Dendritic cell treated with granulocyte-macrophage colony-stimulating factor and Interleukin-4, amounts not matched to agents 40 ng/mL and 50 ng/mL, for 4 days (primary cell): ENCODE results near the gene C14orf39.
"Not testable (repeated sequence)": the region's sequence is repeated elsewhere in the genome, so short reads cannot be mapped to it uniquely, and the experiment has no call there.

Source experiments
- H3K27ac Mint-ChIP-seq: one replicate; pipeline ENCODE4 v1.8.0; 2022; ENCODE audit warnings: mild to moderate bottlenecking, mixed read lengths
- H3K27me3 Mint-ChIP-seq: one replicate; pipeline ENCODE4 v1.8.0; 2022; ENCODE audit warnings: mild to moderate bottlenecking, mixed read lengths
- H3K36me3 Mint-ChIP-seq: one replicate; pipeline ENCODE4 v1.8.0; 2022; ENCODE audit warnings: low read depth, mixed read lengths
- H3K4me1 Mint-ChIP-seq: one replicate; pipeline ENCODE4 v1.8.0; 2022; ENCODE audit warnings: low read depth, mixed read lengths
- H3K4me3 Mint-ChIP-seq: one replicate; pipeline ENCODE4 v1.8.0; 2022; ENCODE audit warnings: mild to moderate bottlenecking, moderate library complexity, mixed read lengths
- H3K9me3 Mint-ChIP-seq: one replicate; pipeline ENCODE4 v1.8.0; 2022; ENCODE audit warnings: mixed read lengths
- intact Hi-C: fragments of 100-400 bp; cut with micrococcal nuclease; formaldehyde crosslinking; loops from one replicate; pipeline ENCODE4 v1.15.0; 2022

The C14orf39 gene

DNA sequence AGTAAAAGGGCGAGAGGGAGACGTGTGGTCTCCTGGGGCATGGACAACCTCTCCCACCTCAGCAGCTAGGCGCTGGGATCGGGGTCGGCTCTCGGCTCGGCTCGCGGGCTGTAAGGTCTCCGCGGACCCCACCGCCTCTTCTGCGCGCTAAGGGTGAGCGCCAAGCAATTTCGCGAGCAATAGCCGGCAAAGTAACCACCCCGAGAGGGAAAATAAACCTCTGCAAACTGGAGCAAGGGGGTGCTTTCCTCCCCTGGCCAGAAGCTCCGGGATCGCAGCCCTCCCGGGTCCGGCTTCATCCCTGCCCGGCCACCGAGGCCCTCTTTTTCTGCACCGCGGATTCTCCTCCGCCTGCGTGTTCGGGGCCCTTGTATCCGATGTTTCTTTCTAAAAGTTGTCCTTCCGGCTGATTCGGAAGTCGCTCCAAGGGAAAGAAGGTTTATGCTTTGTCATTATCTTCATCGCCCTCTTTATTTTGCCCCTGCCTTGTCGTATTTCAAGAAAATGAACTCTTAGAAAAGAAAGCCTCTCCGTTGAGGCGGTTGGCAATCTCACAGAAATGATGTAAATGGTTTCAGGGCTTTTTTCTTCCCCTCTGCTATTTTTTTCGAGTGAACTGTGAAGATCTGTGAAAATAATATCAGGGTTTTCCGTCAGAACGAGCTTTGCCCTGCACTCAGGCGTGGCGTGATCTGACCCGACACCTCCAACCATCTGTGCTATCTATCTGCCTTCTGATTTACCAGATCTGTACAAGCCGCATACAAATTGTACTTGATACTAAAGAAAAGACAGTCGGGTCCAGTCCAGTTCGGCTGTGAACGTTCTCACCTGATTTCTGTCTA is 21.3 kb upstream of the C14orf39 start:
- H3K27ac Mint-ChIP-seq = no peak overlapping the region
- H3K27me3 Mint-ChIP-seq = peaks cover 81% of the 10 kb centered on the region
- intact Hi-C loops = no loop called here
- no peaks in the 10 kb centered on the region for H3K9me3 Mint-ChIP-seq
- peaks cover 6% of the 10 kb centered on the region for H3K4me1 Mint-ChIP-seq
- no peak overlapping the region for H3K4me3 Mint-ChIP-seq
- H3K36me3 Mint-ChIP-seq = no peaks in the 10 kb centered on the region

DNA sequence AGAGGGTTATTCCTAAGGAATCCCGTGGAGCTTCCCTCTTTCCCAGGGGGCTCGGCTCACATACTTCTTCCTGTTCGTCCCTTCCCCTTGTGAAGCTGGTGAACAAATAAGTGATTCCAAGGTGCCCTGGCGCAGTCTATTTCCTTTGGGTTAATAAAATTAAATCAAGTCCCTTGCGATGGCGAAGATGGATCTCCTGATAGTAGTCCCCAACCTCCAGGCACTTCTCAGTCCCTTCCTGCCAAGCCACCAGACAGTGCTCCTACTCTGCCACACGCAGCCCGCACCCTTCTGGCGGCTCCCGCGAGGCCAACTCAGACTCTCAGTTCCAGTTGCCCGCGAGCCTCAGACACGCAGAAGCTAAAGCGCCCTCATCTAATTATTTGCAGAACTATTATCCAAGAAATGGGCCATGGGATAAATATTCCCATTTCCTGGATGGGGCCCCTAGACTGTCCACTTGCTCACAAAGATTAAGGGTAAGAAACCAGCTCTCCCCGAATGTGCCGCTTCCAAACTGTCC is 20.7 kb upstream of the C14orf39 start:
- Mint-ChIP-seq H3K27me3 (peaks cover 79% of the 10 kb centered on the region), H3K9me3 (no peaks in the 10 kb centered on the region), H3K36me3 (no peaks in the 10 kb centered on the region), H3K27ac (no peak overlapping the region), H3K4me1 (peaks cover 6% of the 10 kb centered on the region), H3K4me3 (no peak overlapping the region)
- intact Hi-C loops = no loop called here

DNA sequence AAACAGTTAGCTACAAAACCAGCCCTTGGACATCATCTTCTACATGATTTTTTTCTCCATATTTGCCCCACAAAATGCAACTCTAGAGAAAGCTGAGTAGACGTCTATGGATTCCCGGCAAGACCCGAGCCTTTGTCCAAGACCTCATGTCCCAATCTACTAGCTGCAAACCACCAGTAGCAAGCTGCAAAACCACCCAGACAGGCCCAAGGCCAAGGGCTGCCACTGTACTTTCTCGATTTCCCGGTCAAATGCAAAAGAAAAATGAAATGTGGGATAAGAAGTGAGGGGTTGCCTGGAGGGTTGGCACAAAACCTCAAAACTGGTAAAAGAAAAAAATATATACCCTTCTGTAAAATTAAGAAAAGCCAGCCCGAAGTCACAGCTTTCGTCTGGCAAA is 20.1 kb upstream of the C14orf39 start:
- Mint-ChIP-seq H3K9me3 (no peaks in the 10 kb centered on the region), H3K27ac (no peak overlapping the region), H3K36me3 (no peaks in the 10 kb centered on the region), H3K27me3 (peaks cover 80% of the 10 kb centered on the region), H3K4me1 (peaks cover 3% of the 10 kb centered on the region), H3K4me3 (no peak overlapping the region)
- intact Hi-C loops = no loop called here

DNA sequence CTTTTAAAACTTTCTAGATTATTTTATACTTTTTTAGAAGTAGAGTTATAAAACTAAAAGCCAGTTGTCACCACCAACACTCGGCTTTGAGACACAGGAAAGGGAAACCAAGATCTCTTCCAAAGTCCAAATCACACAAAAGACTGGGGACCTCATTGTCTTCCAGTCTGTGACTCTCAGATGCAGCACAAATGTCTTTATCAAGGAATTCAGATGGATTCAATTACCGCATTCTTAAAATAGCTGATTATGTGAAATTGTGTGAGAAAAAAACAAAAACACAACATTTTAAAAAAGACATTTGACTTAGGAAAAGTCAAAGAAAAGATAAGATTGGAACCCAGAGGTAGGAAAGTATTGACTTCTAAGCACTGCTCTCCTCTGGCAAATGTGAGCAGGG is 19.6 kb upstream of the C14orf39 start:
- H3K36me3 Mint-ChIP-seq = no peaks in the 10 kb centered on the region
- H3K4me1 Mint-ChIP-seq = no peaks in the 10 kb centered on the region
- H3K27me3 Mint-ChIP-seq = peaks cover 77% of the 10 kb centered on the region
- H3K27ac Mint-ChIP-seq = no peak overlapping the region
- H3K9me3 Mint-ChIP-seq = no peaks in the 10 kb centered on the region
- no peak overlapping the region for H3K4me3 Mint-ChIP-seq
- intact Hi-C loops = no loop called here

DNA sequence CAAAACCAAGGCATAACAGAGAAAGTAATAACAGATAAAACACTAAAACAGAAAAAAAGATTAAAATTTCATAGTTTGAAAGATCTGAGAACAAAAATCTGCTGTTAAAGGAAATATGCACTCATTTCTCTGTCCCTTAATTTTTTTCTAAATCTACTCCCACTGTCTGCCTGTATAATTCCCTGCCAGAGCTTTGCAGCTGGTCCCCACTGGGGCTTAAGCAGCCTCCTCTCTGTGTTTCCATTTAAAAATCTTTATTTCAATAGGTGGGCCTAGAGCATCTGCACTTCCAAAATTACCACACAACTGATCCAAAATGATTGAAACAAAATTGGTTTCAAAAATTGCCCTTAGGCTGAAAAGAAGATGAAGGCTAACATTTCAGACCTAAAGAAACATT is 16.7 kb upstream of the C14orf39 start:
- no peaks in the 10 kb centered on the region for H3K9me3 Mint-ChIP-seq

DNA sequence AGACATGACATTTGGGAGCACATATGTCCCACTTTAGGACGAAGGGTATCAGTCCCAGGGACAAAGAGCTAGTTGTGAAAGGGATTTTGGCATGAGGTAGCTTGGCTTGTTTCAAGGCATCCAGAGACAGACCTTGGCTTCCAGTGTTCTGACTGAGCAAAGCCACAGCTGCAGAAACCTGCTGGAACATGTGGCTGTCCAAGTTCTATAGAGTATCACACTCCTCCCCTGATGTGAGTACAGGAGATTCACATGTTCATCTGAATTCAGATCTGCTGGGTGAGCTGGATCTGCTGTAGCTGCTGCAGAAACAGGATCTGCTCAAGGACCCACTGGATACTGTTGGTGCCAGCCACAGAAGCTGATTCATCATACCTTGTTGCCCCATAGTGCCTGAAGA is 10.1 kb upstream of the C14orf39 start:
- Mint-ChIP-seq H3K9me3 (no peaks in the 10 kb centered on the region), H3K27ac (no peak overlapping the region), H3K4me1 (no peaks in the 10 kb centered on the region), H3K36me3 (no peaks in the 10 kb centered on the region), H3K27me3 (peaks cover 12% of the 10 kb centered on the region), H3K4me3 (no peak overlapping the region)
- intact Hi-C loops = no loop called here

More for the DNA sequence above, 16.7 kb upstream of the C14orf39 start:
- Mint-ChIP-seq H3K27me3 (peaks cover 50% of the 10 kb centered on the region), H3K36me3 (no peaks in the 10 kb centered on the region), H3K4me1 (no peaks in the 10 kb centered on the region), H3K4me3 (no peak overlapping the region), H3K27ac (no peak overlapping the region)
- intact Hi-C loops = no loop called here

DNA sequence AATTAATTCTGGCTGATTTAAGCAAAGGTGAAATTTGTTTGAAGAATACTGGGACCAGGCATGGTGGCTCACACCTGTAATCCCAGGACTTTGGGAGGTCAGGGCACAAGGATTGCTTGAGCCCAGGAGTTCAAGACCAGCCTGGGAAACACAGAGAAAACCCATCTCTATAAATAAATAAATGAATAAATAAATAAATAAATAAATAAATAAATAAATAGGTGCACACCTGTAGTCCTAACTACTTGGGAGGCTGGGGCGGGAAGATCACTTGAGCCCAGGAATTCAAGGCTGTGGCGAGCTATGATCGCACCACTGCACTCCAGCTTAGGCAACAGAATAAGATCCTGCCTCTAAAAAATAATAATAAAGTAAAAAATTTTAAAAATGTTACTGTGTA is 4.4 kb upstream of the C14orf39 start:
- no peak overlapping the region for H3K27ac Mint-ChIP-seq
- H3K36me3 Mint-ChIP-seq = no peaks in the 10 kb centered on the region
- H3K4me3 Mint-ChIP-seq = no peak overlapping the region
- H3K9me3 Mint-ChIP-seq = no peaks in the 10 kb centered on the region
- H3K4me1 Mint-ChIP-seq = no peaks in the 10 kb centered on the region
- intact Hi-C loops = no loop called here
- peaks cover 17% of the 10 kb centered on the region for H3K27me3 Mint-ChIP-seq

DNA sequence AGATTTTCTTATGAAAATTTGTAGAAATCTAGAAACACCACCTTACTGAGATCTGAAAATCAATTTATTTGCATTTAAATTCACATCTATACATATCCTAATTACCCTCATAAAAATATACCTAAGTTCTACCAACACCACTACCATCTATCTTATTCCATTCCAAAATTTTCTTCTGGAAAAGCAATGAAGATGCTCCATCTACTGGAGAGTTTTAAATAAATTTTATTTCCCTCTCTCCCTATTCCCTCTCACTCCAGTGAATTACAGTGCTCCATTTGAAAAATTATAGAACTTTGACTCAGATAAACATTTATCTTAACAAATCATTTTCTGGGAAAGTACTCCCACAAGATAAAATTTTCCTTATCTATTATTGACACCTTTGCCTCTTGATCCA is 2.3 kb upstream of the C14orf39 start:
- Mint-ChIP-seq H3K27ac (no peak overlapping the region), H3K9me3 (no peaks in the 10 kb centered on the region), H3K4me3 (no peak overlapping the region), H3K4me1 (no peaks in the 10 kb centered on the region), H3K27me3 (peaks cover 24% of the 10 kb centered on the region), H3K36me3 (no peaks in the 10 kb centered on the region)
- intact Hi-C loops = no loop called here

DNA sequence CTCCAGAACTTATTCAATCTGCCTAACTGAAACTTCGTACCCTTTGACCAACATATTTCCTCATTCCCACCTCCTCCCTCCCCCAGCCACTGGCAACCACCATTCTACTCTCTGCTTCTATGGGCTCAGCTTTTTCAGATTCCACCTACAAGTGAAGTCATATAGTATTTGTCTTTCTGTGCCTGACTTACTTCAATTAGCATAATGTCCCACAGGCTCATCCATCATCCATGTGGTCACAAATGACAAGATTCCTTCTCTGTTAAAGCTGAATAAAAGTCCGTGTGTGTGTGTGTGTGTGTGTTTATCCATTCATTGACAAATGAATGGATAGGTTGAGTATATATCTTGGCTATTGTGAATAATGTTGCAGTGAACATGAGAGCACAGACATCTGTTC is 1.3 kb upstream of the C14orf39 start:
- intact Hi-C loops = no loop called here
- H3K4me1 Mint-ChIP-seq = no peaks in the 10 kb centered on the region
- no peaks in the 10 kb centered on the region for H3K36me3 Mint-ChIP-seq
- peaks cover 26% of the 10 kb centered on the region for H3K27me3 Mint-ChIP-seq
- H3K27ac Mint-ChIP-seq = no peak overlapping the region
- no peak overlapping the region for H3K4me3 Mint-ChIP-seq
- no peaks in the 10 kb centered on the region for H3K9me3 Mint-ChIP-seq

DNA sequence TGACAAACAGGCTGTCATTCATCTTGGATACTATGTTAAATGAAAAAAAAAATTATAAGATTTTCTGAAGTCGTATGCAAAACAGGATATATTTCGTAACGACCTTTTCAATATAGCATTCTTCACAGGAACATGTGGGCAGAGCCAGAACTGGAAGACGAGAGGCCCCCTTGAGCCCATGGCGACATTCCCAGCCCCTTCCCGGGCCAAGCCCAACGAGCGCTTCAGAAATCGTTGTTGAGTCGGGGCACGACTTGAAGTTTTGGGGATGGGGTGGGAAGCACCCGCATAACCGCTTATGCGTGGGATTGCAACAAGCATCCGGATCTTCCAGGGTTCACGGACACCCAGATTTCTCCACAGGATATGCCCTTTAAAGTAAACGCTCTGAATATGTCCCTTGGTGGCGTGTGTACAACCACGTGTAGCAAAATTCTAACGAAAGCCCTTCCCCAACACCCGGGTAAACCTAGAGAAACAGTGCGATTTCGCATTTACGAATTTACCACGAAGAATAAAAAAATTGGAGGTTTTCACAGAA is 736 bp downstream of the C14orf39 start:
- H3K27ac Mint-ChIP-seq = no peak overlapping the region
- H3K9me3 Mint-ChIP-seq = peaks cover 9% of the 10 kb centered on the region
- no peaks in the 10 kb centered on the region for H3K36me3 Mint-ChIP-seq
- peaks cover 23% of the 10 kb centered on the region for H3K27me3 Mint-ChIP-seq
- H3K4me3 Mint-ChIP-seq = no peak overlapping the region
- intact Hi-C loops = no loop called here
- H3K4me1 Mint-ChIP-seq = no peaks in the 10 kb centered on the region

DNA sequence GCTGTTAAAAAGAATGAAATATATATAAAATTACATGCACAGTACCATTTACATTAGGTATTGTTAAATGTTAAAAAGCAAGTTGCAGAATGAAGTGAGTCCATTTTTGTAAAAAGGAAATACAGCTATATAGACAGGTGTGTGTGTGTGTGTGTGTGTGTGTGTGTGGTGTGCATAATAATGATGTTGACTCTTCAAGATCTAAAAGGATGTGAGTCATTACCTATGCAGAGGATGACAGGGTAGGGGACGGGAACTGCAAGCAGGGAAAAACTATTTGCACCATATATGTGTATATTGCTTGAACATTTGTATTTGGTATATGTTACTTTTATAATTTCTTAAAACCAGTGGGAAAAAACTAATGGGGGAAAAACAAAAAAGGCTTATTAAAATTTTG is 3.1 kb downstream of the C14orf39 start:
- Mint-ChIP-seq H3K9me3 (peaks cover 13% of the 10 kb centered on the region), H3K27ac (no peak overlapping the region), H3K4me1 (no peaks in the 10 kb centered on the region), H3K4me3 (no peak overlapping the region), H3K27me3 (peaks cover 26% of the 10 kb centered on the region), H3K36me3 (no peaks in the 10 kb centered on the region)
- intact Hi-C loops = no loop called here

DNA sequence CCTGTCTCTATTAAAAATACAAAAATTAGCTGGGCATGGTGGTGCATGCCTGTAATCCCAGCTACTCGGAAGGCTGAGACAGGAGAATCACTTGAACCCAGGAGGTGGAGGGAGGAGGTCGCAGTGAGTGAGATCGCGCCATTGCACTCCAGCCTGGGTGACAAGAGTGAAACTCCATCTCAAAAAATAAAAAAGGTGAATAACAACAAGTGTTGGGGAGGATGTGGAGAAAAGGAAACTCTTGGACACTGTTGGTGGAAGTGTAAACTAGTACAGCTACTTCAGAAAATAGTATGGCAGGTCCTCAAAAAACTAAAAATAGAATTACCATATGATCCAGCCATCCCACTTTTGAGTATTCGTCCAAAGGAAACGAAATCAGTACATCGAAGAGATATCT is 5.6 kb downstream of the C14orf39 start:
- H3K4me3 Mint-ChIP-seq, intact Hi-C loops, H3K4me1 Mint-ChIP-seq, H3K27ac Mint-ChIP-seq, H3K36me3 Mint-ChIP-seq: not testable (repeated sequence)
- Mint-ChIP-seq H3K27me3 (peaks cover 16% of the 10 kb centered on the region), H3K9me3 (peaks cover 13% of the 10 kb centered on the region)

DNA sequence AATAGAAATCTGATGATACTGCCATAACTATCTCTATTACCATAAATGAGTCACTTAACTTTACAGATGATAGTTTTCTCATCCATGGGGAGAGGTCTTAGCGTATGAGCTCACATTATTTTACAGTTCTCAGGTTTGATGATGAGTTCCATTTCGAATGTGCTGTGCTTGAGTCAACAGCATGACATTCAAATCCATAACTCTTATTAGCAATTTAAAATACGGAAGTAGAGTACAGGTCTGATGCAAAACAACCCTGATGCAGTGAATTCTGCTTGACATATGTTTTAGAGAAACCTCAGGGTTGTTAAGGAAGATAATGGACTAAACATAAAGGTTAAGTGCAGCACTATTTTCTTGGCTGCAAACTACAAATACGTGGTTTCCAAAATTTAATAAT is 30.0 kb downstream of the C14orf39 start:
- intact Hi-C loops = no loop called here
- no peak overlapping the region for H3K27ac Mint-ChIP-seq
- no peak overlapping the region for H3K4me3 Mint-ChIP-seq
- H3K9me3 Mint-ChIP-seq = no peaks in the 10 kb centered on the region
- no peaks in the 10 kb centered on the region for H3K27me3 Mint-ChIP-seq
- H3K36me3 Mint-ChIP-seq = no peaks in the 10 kb centered on the region
- no peaks in the 10 kb centered on the region for H3K4me1 Mint-ChIP-seq

DNA sequence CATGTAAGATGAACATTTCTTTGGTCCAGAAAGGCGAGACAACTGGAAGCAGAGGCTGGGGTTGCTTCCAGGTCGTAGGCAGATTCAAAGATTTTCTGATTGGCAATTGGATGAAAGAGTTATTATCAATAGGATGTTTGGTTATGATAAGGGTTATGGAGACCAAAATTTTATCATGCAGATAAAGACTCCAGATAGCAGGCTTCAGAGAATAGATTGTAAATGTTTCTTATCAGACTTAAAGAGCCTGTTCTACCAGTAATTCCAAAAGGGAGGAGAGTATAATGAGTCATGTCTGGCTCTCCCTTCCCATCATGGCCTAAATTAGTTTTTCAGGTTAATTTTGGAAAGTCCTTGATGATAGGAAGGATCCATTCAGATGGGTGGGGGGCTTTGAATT is 55.6 kb downstream of the C14orf39 start:
- Mint-ChIP-seq H3K36me3 (no peaks in the 10 kb centered on the region), H3K9me3 (peaks cover 35% of the 10 kb centered on the region), H3K27ac (no peak overlapping the region), H3K27me3 (no peaks in the 10 kb centered on the region), H3K4me1 (no peaks in the 10 kb centered on the region), H3K4me3 (no peak overlapping the region)
- intact Hi-C loops = no loop called here

DNA sequence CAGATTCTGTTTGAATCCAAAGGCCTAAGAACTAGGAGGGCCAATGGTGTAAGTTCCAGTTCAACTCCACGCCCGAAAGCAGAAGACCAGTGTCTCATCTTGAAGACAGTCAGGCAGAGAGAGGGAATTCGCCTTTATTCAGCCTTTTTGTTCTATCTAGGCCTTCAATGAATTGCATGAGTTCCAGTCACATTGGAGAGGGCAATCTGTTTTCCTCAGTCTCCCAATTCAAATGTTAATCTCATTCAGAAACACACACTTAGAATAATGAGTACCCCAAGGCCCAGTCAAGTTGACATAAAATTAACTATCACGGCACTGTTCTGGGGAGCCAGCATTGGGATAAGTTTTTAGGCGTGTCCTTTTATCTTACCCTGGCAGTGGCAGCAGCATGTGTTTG is 65.8 kb downstream of the C14orf39 start:
- peaks cover 10% of the 10 kb centered on the region for H3K9me3 Mint-ChIP-seq
- H3K27me3 Mint-ChIP-seq = no peaks in the 10 kb centered on the region
- H3K4me1 Mint-ChIP-seq = no peaks in the 10 kb centered on the region
- H3K36me3 Mint-ChIP-seq = no peaks in the 10 kb centered on the region
- no peak overlapping the region for H3K4me3 Mint-ChIP-seq
- intact Hi-C loops = no loop called here
- H3K27ac Mint-ChIP-seq = no peak overlapping the region
